GM23248 (cell line): ENCODE data around the gene KDM4B. TPM values are rescaled to one million over a fixed set of nuclear protein-coding genes. Genes with fewer than 3 reads are reported as not detected.
"Not testable (repeated sequence)": the region's sequence is repeated elsewhere in the genome, so short reads cannot be mapped to it uniquely, and the experiment has no call there.

Experiments
- DNase-seq: peaks from one replicate; pipeline ENCODE4 v3.0.0-alpha.2; 2015
- H2AFZ ChIP-seq: fragments of 200-600 bp; sonication (generic); 2 replicates; pipeline ENCODE4 v1.6.1; 2016; ENCODE audit warnings: antibody characterized with exemption
- H3F3A ChIP-seq: fragments of 200-600 bp; sonication (generic); 2 replicates; pipeline ENCODE4 v1.6.1; 2016; ENCODE audit warnings: mild to moderate bottlenecking, antibody characterized with exemption, mixed run types; ENCODE audit not compliant: insufficient read depth
- H3K27ac ChIP-seq: fragments of 200-600 bp; sonication (generic); 2 replicates; pipeline ENCODE4 v1.5.1; 2016; ENCODE audit warnings: mild to moderate bottlenecking
- H3K27me3 ChIP-seq: fragments of 200-600 bp; sonication (generic); replicated peaks from 2 replicates; pipeline ENCODE4 v1.6.1; 2016; ENCODE audit warnings: mild to moderate bottlenecking; ENCODE audit not compliant: insufficient read depth
- H3K36me3 ChIP-seq: fragments of 200-600 bp; sonication (generic); 2 replicates; pipeline ENCODE4 v1.6.1; 2016; ENCODE audit warnings: low read depth, mild to moderate bottlenecking
- H3K4me1 ChIP-seq: fragments of 200-600 bp; sonication (generic); 2 replicates; pipeline ENCODE4 v1.6.1; 2016; ENCODE audit warnings: mild to moderate bottlenecking; ENCODE audit not compliant: insufficient read depth
- H3K4me2 ChIP-seq: fragments of 200-600 bp; sonication (generic); one replicate; pipeline ENCODE4 v1.6.1; 2016; ENCODE audit warnings: mild to moderate bottlenecking; ENCODE audit not compliant: unreplicated experiment
- H3K4me3 ChIP-seq: fragments of 200-600 bp; sonication (generic); 2 replicates; pipeline ENCODE4 v1.5.1; 2016; ENCODE audit warnings: mild to moderate bottlenecking
- H3K79me2 ChIP-seq: fragments of 200-600 bp; sonication (generic); 2 replicates; pipeline ENCODE4 v1.6.1; 2016; ENCODE audit warnings: mild to moderate bottlenecking; ENCODE audit not compliant: insufficient read depth
- H3K9ac ChIP-seq: fragments of 200-600 bp; sonication (generic); 2 replicates; pipeline ENCODE4 v1.6.1; 2016; ENCODE audit warnings: mild to moderate bottlenecking
- H3K9me2 ChIP-seq: fragments of 200-600 bp; sonication (generic); 2 replicates; pipeline ENCODE4 v1.6.1; 2016; ENCODE audit warnings: mixed run types, mild to moderate bottlenecking, moderate library complexity; ENCODE audit not compliant: insufficient read depth
- H3K9me3 ChIP-seq: fragments of 200-600 bp; sonication (generic); one replicate; pipeline ENCODE4 v1.6.1; 2017; ENCODE audit warnings: low read depth
- H4K20me1 ChIP-seq: fragments of 200-600 bp; sonication (generic); 2 replicates; pipeline ENCODE4 v1.6.0; 2016; ENCODE audit not compliant: insufficient read depth
- EZH2 ChIP-seq: fragments of 200-600 bp; sonication (generic); IDR thresholded peaks from 2 replicates; pipeline ENCODE4 v1.6.1; 2018; ENCODE audit warnings: antibody characterized with exemption, mild to moderate bottlenecking; ENCODE audit not compliant: insufficient read depth, poor library complexity, severe bottlenecking
- EZH2phosphoT487 ChIP-seq: fragments of 200-600 bp; sonication (generic); IDR thresholded peaks from 2 replicates; pipeline ENCODE4 v1.6.1; 2018; ENCODE audit warnings: antibody characterized with exemption, moderate library complexity, mild to moderate bottlenecking, low read depth; ENCODE audit not compliant: insufficient read depth
- WGBS, 2 experiments: methylation state at CpG; one replicate each; pipeline ENCODE4 v1.1.6; 2015 to 2017; ENCODE audit warnings: low lambda C conversion rate in 2 of 2, low coverage in 1 of 2; ENCODE audit errors: missing lambda C conversion rate in 2 of 2; 5-methylcytosine and 5-hydroxymethylcytosine counted together
- in situ Hi-C: fragments of 300-500 bp; cut with MboI; formaldehyde crosslinking; loops from 2 replicates; pipeline ENCODE4 v1.15.0; 2020
- polyA plus RNA-seq: library from polyadenylated mRNA; unstranded; fragments of >200 nt; fragmentation: Nextera tagmentation; extraction: Ambion mirVana; gene quantifications from 2 replicates; pipeline ENCODE4 v1.2.1, GENCODE V29; 2016
- total RNA-seq: library from RNA; depleted of rRNA; stranded (reverse); fragments of >200 nt; shearing (Covaris generic); gene quantifications from 2 replicates; pipeline ENCODE4 v1.2.3, GENCODE V29; 2014

Gene KDM4B
- total and polyA plus RNA-seq, 2 experiments from 2014 or later = 14.8 to 28.7 TPM

- in situ Hi-C loops = no loop called here
- Histone ChIP-seq H3K9me2 (no peaks in the 10 kb centered on the region), H3K4me2 (no peak overlapping the region), H3K4me3 (no peak overlapping the region), H3K9me3 (no peaks in the 10 kb centered on the region), H3K9ac (no peak overlapping the region), H3K4me1 (no peaks in the 10 kb centered on the region), H3F3A (0 out of 2 replicates have a peak, but pooled peaks cover 10% of the 10 kb centered on the region), H3K27me3 (no peaks in the 10 kb centered on the region), H3K79me2 (peaks cover 45% of the 10 kb centered on the region), H3K36me3 (peaks cover 3% of the 10 kb centered on the region; the same call in 1 of the 2 replicates), H2AFZ (no peak overlapping the region), H4K20me1 (no peaks in the 10 kb centered on the region), H3K27ac (no peak overlapping the region)
- 98 to 99% methylated on average over 7 of the region's 7 CpGs for WGBS, 2 experiments
- DNase-seq = no peak
- TF ChIP-seq EZH2phosphoT487 (no peak), EZH2 (no peak)
Observed at GRCh38 chr19:4939466-4939865, 29.4 kb upstream of the KDM4B start.

- H3K9me2 ChIP-seq, H2AFZ ChIP-seq, H3K9me3 ChIP-seq, H3K4me2 ChIP-seq, in situ Hi-C loops, H3K4me3 ChIP-seq, H3K27ac ChIP-seq, H3F3A ChIP-seq, H3K36me3 ChIP-seq, H3K27me3 ChIP-seq, H3K4me1 ChIP-seq, H3K9ac ChIP-seq, DNase-seq, H4K20me1 ChIP-seq: not testable (repeated sequence)
- WGBS, 2 experiments = 98 to 99% methylated on average over 24 to 34 of the region's 35 CpGs
- H3K79me2 ChIP-seq = peaks cover 28% of the 10 kb centered on the region
Observed at GRCh38 chr19:4941638-4942169, 27.2 kb upstream of the KDM4B start.

GRCh38 chr19:4950650-4951049 lies 18.3 kb upstream of the KDM4B start:
- H3K79me2 ChIP-seq, H3K36me3 ChIP-seq, H3K27ac ChIP-seq, H4K20me1 ChIP-seq, H3K4me2 ChIP-seq, H2AFZ ChIP-seq, H3K9me3 ChIP-seq, H3K4me1 ChIP-seq, DNase-seq, H3K9me2 ChIP-seq, H3K4me3 ChIP-seq, H3K9ac ChIP-seq, H3K27me3 ChIP-seq, H3F3A ChIP-seq, in situ Hi-C loops: not testable (repeated sequence)
- WGBS, 2 experiments = 96 to 98% methylated on average over 22 to 23 of the region's 23 CpGs

GRCh38 chr19:4951656-4952055 lies 17.3 kb upstream of the KDM4B start:
- H4K20me1 ChIP-seq = no peaks in the 10 kb centered on the region
- no peaks in the 10 kb centered on the region for H3K9me3 ChIP-seq
- H3K4me1 ChIP-seq = no peaks in the 10 kb centered on the region; the same call in 1 of the 2 replicates
- no peaks in the 10 kb centered on the region for H3K79me2 ChIP-seq
- H3F3A ChIP-seq = peaks cover 7% of the 10 kb centered on the region; the same call in 1 of the 2 replicates
- H3K27me3 ChIP-seq = no peaks in the 10 kb centered on the region
- 90 to 92% methylated on average over 11 of the region's 11 CpGs for WGBS, 2 experiments
- in situ Hi-C loops = no loop called here
- H3K36me3 ChIP-seq = no peaks in the 10 kb centered on the region
- no peak overlapping the region for H3K4me2 ChIP-seq
- H3K27ac ChIP-seq = no peak overlapping the region
- H3K9ac ChIP-seq = no peak overlapping the region
- H3K4me3 ChIP-seq = no peak overlapping the region
- no peaks in the 10 kb centered on the region for H3K9me2 ChIP-seq
- TF ChIP-seq EZH2 = no peak
- no peak for TF ChIP-seq EZH2phosphoT487
- no peak for DNase-seq
- no peak overlapping the region for H2AFZ ChIP-seq

- Histone ChIP-seq H3K36me3 (no peaks in the 10 kb centered on the region), H3F3A (peaks cover 7% of the 10 kb centered on the region; the same call in 1 of the 2 replicates), H3K4me3 (no peak overlapping the region), H3K27ac (no peak overlapping the region), H3K9me3 (no peaks in the 10 kb centered on the region), H3K9ac (no peak overlapping the region), H4K20me1 (no peaks in the 10 kb centered on the region), H2AFZ (no peak overlapping the region), H3K9me2 (no peaks in the 10 kb centered on the region), H3K4me2 (no peak overlapping the region), H3K27me3 (no peaks in the 10 kb centered on the region), H3K4me1 (no peaks in the 10 kb centered on the region; the same call in 1 of the 2 replicates), H3K79me2 (no peaks in the 10 kb centered on the region)
- in situ Hi-C loops = no loop called here
- no peak for DNase-seq
- 97 to 98% methylated on average over 18 of the region's 18 CpGs for WGBS, 2 experiments
- TF ChIP-seq EZH2 (no peak), EZH2phosphoT487 (no peak)
Observed at GRCh38 chr19:4952945-4953344, 16.0 kb upstream of the KDM4B start.

- H3K9ac ChIP-seq, H3K4me3 ChIP-seq, H3K4me2 ChIP-seq, H3K9me2 ChIP-seq, H3K4me1 ChIP-seq, H3K36me3 ChIP-seq, H2AFZ ChIP-seq, H3F3A ChIP-seq, in situ Hi-C loops, H3K79me2 ChIP-seq, DNase-seq, H3K27ac ChIP-seq, H3K27me3 ChIP-seq, H4K20me1 ChIP-seq, H3K9me3 ChIP-seq: not testable (repeated sequence)
- 95% methylated on average over 24 to 45 of the region's 46 CpGs for WGBS, 2 experiments
Observed at GRCh38 chr19:4954320-4955149, 14.4 kb upstream of the KDM4B start.
